IMR-90 (cell line): ENCODE results near the gene ADRA2A. TPM values are rescaled to one million over a fixed set of nuclear protein-coding genes. Genes with fewer than 3 reads are reported as not detected.
A peak's percentile ranks its signal among the peaks of the same experiment; 100 is the strongest.

Source experiments
- ATAC-seq: fragments of 200-7000 bp; cut with Tn5 transposase; 2 replicates; pipeline ENCODE4 v1.9.1; 2020; ENCODE audit warnings: low read depth, mild to moderate bottlenecking, moderate library complexity
- BruUV-seq: library from RNA; stranded (reverse); fragments of 400-500 nt; replicated peaks from 2 replicates; lab custom pipeline; 2021; lab: Mats Ljungman, UMichigan
- CTCF ChIA-PET: fragments of 300-600 bp; formaldehyde crosslinking; extraction: SDS; loops from one replicate; lab custom pipeline; 2021; ENCODE audit warnings: antibody characterized with exemption; lab: Yijun Ruan, JAX
- POLR2A ChIA-PET: fragments of 300-600 bp; sonication (Branson Sonifier 250); formaldehyde crosslinking; loops from one replicate; lab custom pipeline; 2022; ENCODE audit warnings: antibody characterized with exemption; ENCODE audit not compliant: unreplicated experiment; lab: Charles Lee
- DNase-seq: peaks from one replicate; pipeline ENCODE4 v3.0.0; 2013
- H2AFZ ChIP-seq: replicated peaks from 2 replicates; pipeline ENCODE3; 2013; ENCODE audit warnings: low read length, mild to moderate bottlenecking; ENCODE audit not compliant: poor library complexity
- H2AK5ac ChIP-seq: 2 replicates; pipeline ENCODE4 v1.6.1; 2013; ENCODE audit warnings: low read depth, low read length, inconsistent platforms
- H2AK9ac ChIP-seq: replicated peaks from 2 replicates; pipeline ENCODE3; 2013; ENCODE audit warnings: mild to moderate bottlenecking, low read depth, low read length, moderate library complexity; ENCODE audit not compliant: poor library complexity
- H2BK120ac ChIP-seq: 2 replicates; pipeline ENCODE4 v1.6.1; 2013; ENCODE audit warnings: low read depth, low read length, inconsistent platforms
- H2BK15ac ChIP-seq: 3 replicates; pipeline ENCODE4 v1.6.1; 2013; ENCODE audit warnings: low read depth, low read length, inconsistent platforms
- H2BK20ac ChIP-seq: 2 replicates; pipeline ENCODE4 v1.6.1; 2013; ENCODE audit warnings: low read depth, mild to moderate bottlenecking, inconsistent platforms, low read length, moderate library complexity
- H2BK5ac ChIP-seq: 2 replicates; pipeline ENCODE4 v1.6.1; 2013; ENCODE audit warnings: mild to moderate bottlenecking, low read depth, low read length, inconsistent platforms; ENCODE audit not compliant: poor library complexity, severe bottlenecking
- H3K14ac ChIP-seq: replicated peaks from 2 replicates; pipeline ENCODE4 v1.6.1; 2013; ENCODE audit warnings: low read depth, low read length, inconsistent platforms
- H3K18ac ChIP-seq: 2 replicates; pipeline ENCODE4 v1.6.1; 2013; ENCODE audit warnings: low read depth, low read length, control low read depth
- H3K23ac ChIP-seq: 2 replicates; pipeline ENCODE4 v1.6.1; 2013; ENCODE audit warnings: low read depth, low read length, inconsistent platforms
- H3K27ac ChIP-seq: 2 replicates; pipeline ENCODE4 v1.5.1; 2013; ENCODE audit warnings: mild to moderate bottlenecking, control low read depth, low read length; ENCODE audit not compliant: insufficient read depth
- H3K27me3 ChIP-seq: 2 replicates; pipeline ENCODE4 v1.6.1; 2013; ENCODE audit warnings: low read length; ENCODE audit not compliant: control insufficient read depth, insufficient read depth
- H3K36me3 ChIP-seq: 2 replicates; pipeline ENCODE4 v1.6.1; 2013; ENCODE audit warnings: low read length, mixed read lengths; ENCODE audit not compliant: control insufficient read depth, insufficient read depth
- H3K4ac ChIP-seq: 2 replicates; pipeline ENCODE4 v1.6.1; 2013; ENCODE audit warnings: low read depth, low read length, inconsistent platforms
- H3K4me1 ChIP-seq: 2 replicates; pipeline ENCODE4 v1.6.1; 2013; ENCODE audit warnings: low read length, mixed read lengths; ENCODE audit not compliant: control insufficient read depth, insufficient read depth
- H3K4me2 ChIP-seq: 2 replicates; pipeline ENCODE4 v1.6.1; 2013; ENCODE audit warnings: low read depth, mild to moderate bottlenecking, control low read depth, low read length, moderate library complexity
- H3K4me3 ChIP-seq: 2 replicates; pipeline ENCODE4 v1.5.1; 2013; ENCODE audit warnings: low read depth, mild to moderate bottlenecking, control low read depth, low read length, moderate library complexity; ENCODE audit not compliant: insufficient read depth
- H3K56ac ChIP-seq: 2 replicates; pipeline ENCODE4 v1.6.1; 2013; ENCODE audit warnings: low read length, inconsistent platforms; ENCODE audit not compliant: insufficient read depth; ENCODE audit errors: extremely low read depth
- H3K79me1 ChIP-seq, 2 experiments: 2 replicates each; pipeline ENCODE4 v1.6.1; 2013; ENCODE audit warnings: low read length in 2 of 2, inconsistent platforms in 1 of 2, low read depth in 1 of 2
- H3K9ac ChIP-seq: 2 replicates; pipeline ENCODE4 v1.6.1; 2013; ENCODE audit warnings: low read depth, low read length, control low read depth
- H3K9me1 ChIP-seq: 2 replicates; pipeline ENCODE4 v1.6.1; 2013; ENCODE audit warnings: low read length, inconsistent platforms; ENCODE audit not compliant: insufficient read depth
- H3K9me3 ChIP-seq: 2 replicates; pipeline ENCODE4 v1.6.1; 2013; ENCODE audit warnings: low read length; ENCODE audit not compliant: control insufficient read depth, insufficient read depth
- H4K20me1 ChIP-seq: 2 replicates; pipeline ENCODE4 v1.6.1; 2013; ENCODE audit warnings: low read length, inconsistent platforms; ENCODE audit not compliant: insufficient read depth
- H4K5ac ChIP-seq: 2 replicates; pipeline ENCODE4 v1.6.1; 2013; ENCODE audit warnings: mild to moderate bottlenecking, low read depth, low read length, control low read depth
- H4K8ac ChIP-seq, 2 experiments: 2 replicates each; pipeline ENCODE4 v1.6.1; 2013; ENCODE audit warnings: low read depth in 2 of 2, low read length in 2 of 2, control low read depth in 1 of 2, inconsistent platforms in 1 of 2
- H4K91ac ChIP-seq: 2 replicates; pipeline ENCODE4 v1.6.1; 2013; ENCODE audit warnings: low read depth, low read length, inconsistent platforms; ENCODE audit not compliant: insufficient read depth
- CEBPB ChIP-seq: IDR thresholded peaks from 2 replicates; pipeline ENCODE4 v1.6.1; 2012; ENCODE audit warnings: low read depth, low read length, improper control_type of control experiment
- CTCF ChIP-seq: conservative IDR thresholded peaks from 2 replicates; pipeline ENCODE4 v1.5.1; 2012; ENCODE audit warnings: mild to moderate bottlenecking, low read depth, low read length, improper control_type of control experiment
- MAZ ChIP-seq: IDR thresholded peaks from 2 replicates; pipeline ENCODE4 v1.6.1; 2012; ENCODE audit warnings: low read depth, mild to moderate bottlenecking, low read length, improper control_type of control experiment, moderate library complexity, borderline replicate concordance
- POLR2A ChIP-seq: IDR thresholded peaks from 2 replicates; pipeline ENCODE4 v1.6.1; 2012; ENCODE audit warnings: mild to moderate bottlenecking, low read depth, low read length
- RCOR1 ChIP-seq: IDR thresholded peaks from 2 replicates; pipeline ENCODE4 v1.6.1; 2012; ENCODE audit warnings: mild to moderate bottlenecking, low read length, improper control_type of control experiment; ENCODE audit not compliant: insufficient replicate concordance
- WGBS, 2 experiments: methylation state at CpG; one replicate each; pipeline versions ENCODE4 v1.1.5 to v1.1.7; 2013; ENCODE audit warnings: missing lambda C conversion rate in 2 of 2; ENCODE audit not compliant: insufficient read length in 1 of 2; ENCODE audit errors: extremely low coverage in 2 of 2; 5-methylcytosine and 5-hydroxymethylcytosine counted together
- dilution Hi-C: fragments of 300-500 bp; cut with HindIII; formaldehyde crosslinking; loops from one replicate; pipeline ENCODE4 v1.14.3; 2018; ENCODE audit warnings: low sequenced_read_pairs; ENCODE audit not compliant: unreplicated experiment
- in situ Hi-C: fragments of 300-500 bp; cut with MboI; formaldehyde crosslinking; loops from 3 replicates; pipeline ENCODE4 v1.14.3; 2019; ENCODE audit warnings: low sequenced_read_pairs, inconsistent platforms, mixed read lengths
- intact Hi-C: fragments of 100-400 bp; cut with micrococcal nuclease; formaldehyde crosslinking; loops from 2 replicates; pipeline ENCODE4 v1.10.0; 2022
- polyA plus RNA-seq, 3 experiments: library from polyadenylated mRNA; depleted of rRNA; stranded (reverse); fragments of >200 nt; gene quantifications; 2 replicates each; pipeline ENCODE4 v1.2.3, GENCODE V29; 2012; ENCODE audit warnings: low replicate concordance in 1 of 3
- total RNA-seq: library from RNA; depleted of rRNA; stranded (reverse); fragments of >200 nt; gene quantifications from 2 replicates; pipeline ENCODE4 v1.2.3, GENCODE V29; 2012
- TF ChIP-seq, protein P1 (sequence below): fragments of 150-350 bp; IDR thresholded peaks from 2 replicates; pipeline ENCODE4 v1.6.1; 2016; ENCODE audit warnings: low read depth, mild to moderate bottlenecking, low read length, moderate library complexity, borderline replicate concordance

Gene ADRA2A
- total and polyA plus RNA-seq, 2 of the 4 experiments (the other 2 are of a cell fraction): not detected

DNA sequence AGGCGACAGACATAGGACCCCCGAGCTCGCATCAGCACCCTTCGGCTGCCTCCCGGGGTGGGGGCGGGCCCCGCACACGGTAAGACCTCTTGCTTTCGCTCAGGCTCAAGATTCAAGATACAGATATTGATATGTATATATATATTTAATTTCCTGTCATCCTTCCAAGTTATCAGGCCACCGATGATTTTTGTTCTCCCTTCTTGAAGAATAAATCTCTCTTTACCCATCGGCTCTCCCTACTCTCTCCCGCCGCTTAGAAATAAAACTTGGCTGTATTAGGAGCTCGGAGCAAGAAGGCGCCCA lies 603 bp downstream of the ADRA2A start:
- no peak overlapping the region for H3K23ac ChIP-seq
- no peaks in the 10 kb centered on the region; the same call in 1 of the 2 replicates for H3K4me1 ChIP-seq
- H3K18ac ChIP-seq: no peak overlapping the region
- ChIA-PET POLR2A (no interaction called here), CTCF (interaction anchor here (0.7 to 1.2 kb wide), 3 partner anchors 10 to 14 kb away, joined by 3 to 9 read pairs (median 3); no protein-coding TSS in a partner anchor)
- TF ChIP-seq MAZ: no peak
- TF ChIP-seq RCOR1: no peak
- TF ChIP-seq, protein P1, sequence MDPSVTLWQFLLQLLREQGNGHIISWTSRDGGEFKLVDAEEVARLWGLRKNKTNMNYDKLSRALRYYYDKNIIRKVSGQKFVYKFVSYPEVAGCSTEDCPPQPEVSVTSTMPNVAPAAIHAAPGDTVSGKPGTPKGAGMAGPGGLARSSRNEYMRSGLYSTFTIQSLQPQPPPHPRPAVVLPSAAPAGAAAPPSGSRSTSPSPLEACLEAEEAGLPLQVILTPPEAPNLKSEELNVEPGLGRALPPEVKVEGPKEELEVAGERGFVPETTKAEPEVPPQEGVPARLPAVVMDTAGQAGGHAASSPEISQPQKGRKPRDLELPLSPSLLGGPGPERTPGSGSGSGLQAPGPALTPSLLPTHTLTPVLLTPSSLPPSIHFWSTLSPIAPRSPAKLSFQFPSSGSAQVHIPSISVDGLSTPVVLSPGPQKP: no peak
- TF ChIP-seq CEBPB: no peak
- no peak for TF ChIP-seq POLR2A
- TF ChIP-seq CTCF: no peak
- H3K27me3 ChIP-seq: peaks cover 64% of the 10 kb centered on the region
- no peak overlapping the region for H2AK5ac ChIP-seq
- intact Hi-C loops: loop anchor here (2.0 to 10.0 kb wide), 2 partner anchors 517 to 1059 kb away; no protein-coding TSS in a partner anchor
- H3K27ac ChIP-seq: no peak overlapping the region
- DNase-seq: no peak
- H3K9ac ChIP-seq: no peak overlapping the region
- H3K9me1 ChIP-seq: no peaks in the 10 kb centered on the region
- no peak overlapping the region for H2BK5ac ChIP-seq
- H4K8ac ChIP-seq: no peak overlapping the region
- BruUV-seq: no TSS peak
- H3K4me3 ChIP-seq: no peak overlapping the region
- no peak overlapping the region for H2BK20ac ChIP-seq
- no peaks in the 10 kb centered on the region for H4K20me1 ChIP-seq
- in situ Hi-C loops: loop anchor here (25.0 kb wide), 1 partner anchor 1235 kb away; no protein-coding TSS in a partner anchor
- H4K5ac ChIP-seq: no peak overlapping the region
- no peak for ATAC-seq
- WGBS, 2 experiments: 20% methylated on average over 1 of the region's 15 CpGs; no CpG with 5 or more reads in 1 of the 2 experiments
- peaks cover 11% of the 10 kb centered on the region; the same call in 1 of the 2 replicates for H3K9me3 ChIP-seq
- no peak overlapping the region for H3K56ac ChIP-seq
- dilution Hi-C loops: no loop called here
- no peak overlapping the region for H2BK120ac ChIP-seq
- no peak overlapping the region for H3K4ac ChIP-seq
- no peaks in the 10 kb centered on the region for H3K36me3 ChIP-seq
- H3K14ac ChIP-seq: no peak overlapping the region
- no peak overlapping the region for H2AK9ac ChIP-seq
- peak overlapping the region; percentile 51 for H2AFZ ChIP-seq
- H2BK15ac ChIP-seq: no peak overlapping the region
- peak overlapping the region; percentile 54; the same call in 1 of the 2 replicates for H3K4me2 ChIP-seq
- H4K91ac ChIP-seq: no peak overlapping the region
- no peaks in the 10 kb centered on the region for H3K79me1 ChIP-seq
